Glutamatergic neuron (in vitro differentiated cells): ENCODE data around the gene RASGRP3. TPM values are rescaled to one million over a fixed set of nuclear protein-coding genes. Genes with fewer than 3 reads are reported as not detected.

Experiments
- DNase-seq: peaks from one replicate; pipeline ENCODE4 v3.0.0; 2022
- H3K27ac Mint-ChIP-seq: one replicate; pipeline ENCODE4 v1.8.0; 2020; ENCODE audit warnings: mild to moderate bottlenecking, mixed read lengths, inconsistent platforms; ENCODE audit not compliant: unreplicated experiment
- H3K27me3 Mint-ChIP-seq: one replicate; pipeline ENCODE4 v1.8.0; 2020; ENCODE audit warnings: mild to moderate bottlenecking, moderate library complexity, mixed read lengths, inconsistent platforms; ENCODE audit not compliant: unreplicated experiment
- H3K36me3 Mint-ChIP-seq: one replicate; pipeline ENCODE4 v1.8.0; 2020; ENCODE audit warnings: mild to moderate bottlenecking, mixed read lengths, inconsistent platforms; ENCODE audit not compliant: unreplicated experiment
- H3K4me1 Mint-ChIP-seq: one replicate; pipeline ENCODE4 v1.8.0; 2020; ENCODE audit warnings: mild to moderate bottlenecking, low read depth, mixed read lengths, inconsistent platforms; ENCODE audit not compliant: unreplicated experiment
- H3K4me3 Mint-ChIP-seq: one replicate; pipeline ENCODE4 v1.8.0; 2020; ENCODE audit warnings: mild to moderate bottlenecking, mixed read lengths, inconsistent platforms; ENCODE audit not compliant: unreplicated experiment
- H3K9me3 Mint-ChIP-seq: one replicate; pipeline ENCODE4 v1.8.0; 2020; ENCODE audit warnings: mild to moderate bottlenecking, moderate library complexity, mixed read lengths, inconsistent platforms; ENCODE audit not compliant: unreplicated experiment
- CTCF ChIP-seq: fragments of 200-600 bp; sonication (generic); IDR thresholded peaks from one replicate; pipeline ENCODE4 v1.5.0; 2021; ENCODE audit not compliant: partially characterized antibody, unreplicated experiment
- total RNA-seq: library from RNA; stranded (reverse); fragmentation: NEBNext Ultra II Directional; extraction: Animal tissue kit (Norgen Biotek cat#: 25700); gene quantifications from one replicate; pipeline ENCODE4 v1.2.1, GENCODE V29; 2021; ENCODE audit not compliant: unreplicated experiment

The RASGRP3 gene
- total RNA-seq, 1 donor from 2014 or later, result not detected

- Mint-ChIP-seq H3K9me3 (no peaks in the 10 kb centered on the region), H3K4me3 (no peak overlapping the region), H3K27ac (no peak overlapping the region), H3K4me1 (no peaks in the 10 kb centered on the region), H3K27me3 (no peaks in the 10 kb centered on the region), H3K36me3 (no peaks in the 10 kb centered on the region)
- no peak for DNase-seq
- TF ChIP-seq CTCF, result no peak
Measured at GRCh38 chr2:33495683-33496082, 19.2 kb downstream of the RASGRP3 start.

DNA sequence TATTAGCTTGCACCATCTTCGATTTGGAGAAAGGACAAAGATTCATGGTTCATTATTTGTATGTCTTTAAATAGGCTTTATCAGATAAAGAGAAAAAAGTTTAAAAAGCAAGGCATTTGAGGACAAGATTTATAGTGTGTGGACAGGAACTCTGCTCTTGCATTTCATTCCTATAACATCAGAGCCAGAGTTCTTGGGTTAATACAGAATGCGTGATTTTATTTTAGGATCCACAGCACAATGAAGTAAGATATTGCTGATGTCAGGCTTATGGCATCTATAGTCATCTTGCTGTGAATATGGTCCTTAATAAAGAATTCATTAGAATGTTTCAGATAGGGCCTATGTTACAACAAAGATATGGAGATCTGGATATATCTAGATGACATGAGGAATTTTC is 19.7 kb downstream of the RASGRP3 start:
- Mint-ChIP-seq H3K4me1 (no peaks in the 10 kb centered on the region), H3K9me3 (no peaks in the 10 kb centered on the region), H3K36me3 (no peaks in the 10 kb centered on the region), H3K4me3 (no peak overlapping the region), H3K27me3 (no peaks in the 10 kb centered on the region), H3K27ac (no peak overlapping the region)
- no peak for TF ChIP-seq CTCF
- no peak for DNase-seq

- no peaks in the 10 kb centered on the region for H3K4me1 Mint-ChIP-seq
- no peak overlapping the region for H3K27ac Mint-ChIP-seq
- H3K27me3 Mint-ChIP-seq, result no peaks in the 10 kb centered on the region
- TF ChIP-seq CTCF, result no peak
- DNase-seq, result no peak
- no peaks in the 10 kb centered on the region for H3K9me3 Mint-ChIP-seq
- H3K4me3 Mint-ChIP-seq, result no peak overlapping the region
- no peaks in the 10 kb centered on the region for H3K36me3 Mint-ChIP-seq
Measured at GRCh38 chr2:33496726-33497125, 20.3 kb downstream of the RASGRP3 start.

DNA sequence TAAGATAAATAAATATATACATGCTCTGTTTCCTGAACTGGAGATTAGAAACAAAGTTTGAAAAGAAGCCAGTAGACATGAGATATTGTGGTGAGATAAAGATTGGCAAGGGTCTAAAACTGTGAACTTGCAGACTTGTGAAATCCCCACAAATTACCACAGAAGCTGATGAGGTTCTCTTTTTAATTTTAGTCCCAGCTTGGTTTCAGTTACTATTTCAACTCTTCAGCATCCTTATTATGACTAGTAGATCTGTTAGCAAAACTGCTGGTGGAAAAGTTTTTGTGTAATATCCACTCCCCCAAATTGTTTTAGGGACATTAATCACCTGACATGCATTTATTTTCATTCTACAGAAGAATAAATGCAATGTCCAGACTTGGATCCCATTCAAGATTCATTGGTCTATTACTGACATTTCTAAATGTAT is 20.8 kb downstream of the RASGRP3 start:
- H3K4me3 Mint-ChIP-seq, result no peak overlapping the region
- no peak for DNase-seq
- no peaks in the 10 kb centered on the region for H3K27me3 Mint-ChIP-seq
- no peak overlapping the region for H3K27ac Mint-ChIP-seq
- no peak for TF ChIP-seq CTCF
- H3K36me3 Mint-ChIP-seq, result no peaks in the 10 kb centered on the region
- H3K4me1 Mint-ChIP-seq, result no peaks in the 10 kb centered on the region
- H3K9me3 Mint-ChIP-seq, result no peaks in the 10 kb centered on the region

GRCh38 chr2:33498291-33498956 is 22.0 kb downstream of the RASGRP3 start:
- no peak for DNase-seq
- Mint-ChIP-seq H3K27me3 (no peaks in the 10 kb centered on the region), H3K36me3 (no peaks in the 10 kb centered on the region), H3K4me3 (no peak overlapping the region), H3K4me1 (no peaks in the 10 kb centered on the region), H3K9me3 (no peaks in the 10 kb centered on the region), H3K27ac (no peak overlapping the region)
- no peak for TF ChIP-seq CTCF
